ENCODE data around the gene ZNF189.

GRCh38 chr9:101451498-101451897 lies 52.8 kb downstream of the ZNF189 start:
- no peak for TF ChIP-seq CTCF (IDR thresholded peaks at IDR 0.05; ENCODE audit: low read depth, low read length)
- no peak for TF ChIP-seq EZH2phosphoT487 (IDR thresholded peaks at IDR 0.05; ENCODE audit: low read depth)

Measured in OCI-LY3 (cell line).